K562 (cell line): Measurements from ENCODE around the gene METTL23. TPM values are rescaled to one million over a fixed set of nuclear protein-coding genes. Genes with fewer than 3 reads are reported as not detected.
A peak's percentile ranks its signal among the peaks of the same experiment; 100 is the strongest.

Source experiments
- ATAC-seq: fragments of 200-7000 bp; cut with Tn5 transposase; 3 replicates; pipeline ENCODE4 v1.9.1; 2020; ENCODE audit warnings: moderate library complexity
- BruUV-seq: library from RNA; stranded (reverse); fragments of 400-500 nt; replicated peaks from 2 replicates; lab custom pipeline; 2021; lab: Mats Ljungman, UMichigan
- CTCF ChIA-PET: fragments of 300-600 bp; formaldehyde crosslinking; extraction: SDS; loops from one replicate; lab custom pipeline; 2021; ENCODE audit warnings: low intra/inter-chr PET ratio; lab: Yijun Ruan, JAX
- POLR2A ChIA-PET: fragments of 300-600, 350-650 bp; sonication (Branson Sonifier 250); formaldehyde crosslinking; extraction: SDS; loops from one replicate; lab custom pipeline; 2021; ENCODE audit warnings: antibody characterized with exemption, inconsistent platforms; lab: Yijun Ruan, JAX
- DNase-seq, 4 experiments: peaks; one replicate each; pipeline versions ENCODE4 v3.0.0 to v3.0.0-alpha.2; 2011 to 2018; ENCODE audit warnings: low spot score in 3 of 4, mixed read lengths in 3 of 4; ENCODE audit errors: extremely low read depth in 1 of 4
- FAIRE-seq: peaks from 2 replicates; lab custom pipeline; 2011; peaks lifted over from hg19 to GRCh38; lab: Jason Lieb, UNC
- H2AFZ ChIP-seq: 2 replicates; pipeline ENCODE4 v1.6.0; 2011; ENCODE audit warnings: low read depth, low read length, control low read depth, inconsistent platforms
- H3K27ac ChIP-seq: fragments of 200-600 bp; 3 replicates; pipeline ENCODE4 v1.8.0; 2011; ENCODE audit warnings: low read depth, mild to moderate bottlenecking, control low read depth, inconsistent platforms, low read length, moderate library complexity, mixed read lengths; ENCODE audit errors: extremely low read depth
- H3K27me3 ChIP-seq, 2 experiments: fragments of 300-600 bp in 1 of 2; 2 replicates in 1 of 2; 3 replicates in 1 of 2; pipeline versions ENCODE4 v1.6.0 to v1.8.0; 2011; ENCODE audit warnings: inconsistent platforms in 2 of 2, low read length in 2 of 2, mild to moderate bottlenecking in 1 of 2, mixed read lengths in 1 of 2, moderate library complexity in 1 of 2; ENCODE audit not compliant: control insufficient read depth in 2 of 2, insufficient read depth in 2 of 2
- H3K36me3 ChIP-seq: fragments of 300-600 bp; 3 replicates; pipeline ENCODE4 v1.8.0; 2011; ENCODE audit warnings: mild to moderate bottlenecking, low read length, inconsistent platforms; ENCODE audit not compliant: control insufficient read depth, insufficient read depth
- H3K4me1 ChIP-seq, 2 experiments: fragments of 200-600 bp in 1 of 2; replicated peaks in 1 of 2; 2 replicates in 1 of 2; 3 replicates in 1 of 2; pipeline versions ENCODE4 v1.5.1 to v1.8.0; 2011; ENCODE audit warnings: inconsistent platforms in 2 of 2, low read length in 2 of 2, mild to moderate bottlenecking in 1 of 2, mixed read lengths in 1 of 2, moderate library complexity in 1 of 2; ENCODE audit not compliant: control insufficient read depth in 2 of 2, insufficient read depth in 2 of 2
- H3K4me2 ChIP-seq: 2 replicates; pipeline ENCODE4 v1.6.1; 2011; ENCODE audit warnings: low read length, control low read depth, inconsistent platforms, mixed read lengths; ENCODE audit not compliant: insufficient read depth
- H3K4me3 ChIP-seq: fragments of 200-600 bp; sonication (generic), shearing (Covaris generic); 2 replicates; pipeline ENCODE4 v1.5.1; 2016; ENCODE audit warnings: control low read depth, inconsistent platforms
- H3K79me2 ChIP-seq: fragments of 200-600 bp; 3 replicates; pipeline ENCODE4 v1.8.0; 2011; ENCODE audit warnings: low read length, inconsistent platforms; ENCODE audit not compliant: control insufficient read depth, insufficient read depth
- H3K9ac ChIP-seq, 2 experiments: 2 replicates each; pipeline versions ENCODE4 v1.6.0 to v1.6.1; 2011; ENCODE audit warnings: low read depth in 2 of 2, low read length in 2 of 2, control low read depth in 1 of 2, inconsistent platforms in 1 of 2, mild to moderate bottlenecking in 1 of 2, mixed read lengths in 1 of 2; ENCODE audit not compliant: insufficient read depth in 1 of 2
- H3K9me1 ChIP-seq: one replicate; pipeline ENCODE4 v1.6.0; 2011; ENCODE audit warnings: inconsistent platforms, mild to moderate bottlenecking, low read length, moderate library complexity; ENCODE audit not compliant: control insufficient read depth, insufficient read depth
- H3K9me3 ChIP-seq: replicated peaks from 2 replicates; pipeline ENCODE4 v1.5.1; 2011; ENCODE audit warnings: low read depth, low read length, inconsistent platforms; ENCODE audit not compliant: control insufficient read depth, insufficient read depth
- H4K20me1 ChIP-seq: replicated peaks from 2 replicates; pipeline ENCODE4 v1.6.1; 2011; ENCODE audit warnings: low read length, inconsistent platforms, mixed read lengths; ENCODE audit not compliant: control insufficient read depth, insufficient read depth
- BHLHE40 ChIP-seq: IDR thresholded peaks from 2 replicates; pipeline ENCODE4 v1.6.1; 2011; ENCODE audit warnings: low read length, improper control_type of control experiment
- RB1 ChIP-seq: fragments of 450-650 bp; IDR thresholded peaks from 2 replicates; pipeline ENCODE4 v1.6.1; 2017; ENCODE audit warnings: low read depth, mild to moderate bottlenecking
- WGBS: fragments of 100-300 bp; shearing (Covaris generic); methylation state at CpG from one replicate; pipeline ENCODE4 v1.1.6; 2016; ENCODE audit warnings: low coverage, mixed read lengths; ENCODE audit not compliant: insufficient coverage; ENCODE audit errors: missing lambda C conversion rate; 5-methylcytosine and 5-hydroxymethylcytosine counted together
- in situ Hi-C: fragments of 300-500 bp; cut with MboI; formaldehyde crosslinking; loops from 4 replicates; pipeline ENCODE4 v1.15.0; 2018; ENCODE audit warnings: inconsistent platforms, mixed read lengths
- intact Hi-C: fragments of 100-400 bp; cut with micrococcal nuclease; formaldehyde crosslinking; loops from 2 replicates; pipeline ENCODE4 v1.14.2; 2022
- polyA plus RNA-seq, 8 experiments: library from polyadenylated mRNA; depleted of rRNA in 4 of 8; stranded (reverse) in 5 of 8; unstranded in 3 of 8; fragments of >200 nt; fragmentation: Nextera tagmentation in 2 of 8; fragmentation: Illumina TruSeq in 1 of 8; extraction: Ambion mirVana in 2 of 8; extraction: Trizol in 1 of 8; gene quantifications; 2 replicates each; pipeline versions ENCODE4 v1.2.1 to v1.2.3, GENCODE V29; 2011 to 2014; ENCODE audit warnings: inconsistent platforms in 1 of 8, missing spikeins in 1 of 8
- total RNA-seq, 7 experiments: library from RNA; depleted of rRNA in 6 of 7; stranded (reverse); fragments of >200 nt in 6 of 7; fragmentation: Illumina TruSeq in 2 of 7; extraction: Trizol in 2 of 7; gene quantifications; 2 replicates each; pipeline versions ENCODE4 v1.2.1 to v1.2.3, GENCODE V29; 2011 to 2021; ENCODE audit warnings: low replicate concordance in 1 of 7
- TF ChIP-seq, protein P1 (sequence below): IDR thresholded peaks from 2 replicates; pipeline ENCODE4 v1.6.1; 2012; ENCODE audit warnings: low read depth, low read length, improper control_type of control experiment, borderline replicate concordance
- TF ChIP-seq, protein P2 (sequence below): fragments of 250-450 bp; sonication (Bioruptor Pico); IDR thresholded peaks from 2 replicates; pipeline ENCODE4 v1.5.0; 2022; ENCODE audit warnings: mild to moderate bottlenecking

Gene METTL23
- total and polyA plus RNA-seq, 9 of the 15 experiments (the other 6 are each of a cell fraction or from before 2014, with no cell fraction given): 29.4 to 67.3 (median 41.6) TPM

DNA sequence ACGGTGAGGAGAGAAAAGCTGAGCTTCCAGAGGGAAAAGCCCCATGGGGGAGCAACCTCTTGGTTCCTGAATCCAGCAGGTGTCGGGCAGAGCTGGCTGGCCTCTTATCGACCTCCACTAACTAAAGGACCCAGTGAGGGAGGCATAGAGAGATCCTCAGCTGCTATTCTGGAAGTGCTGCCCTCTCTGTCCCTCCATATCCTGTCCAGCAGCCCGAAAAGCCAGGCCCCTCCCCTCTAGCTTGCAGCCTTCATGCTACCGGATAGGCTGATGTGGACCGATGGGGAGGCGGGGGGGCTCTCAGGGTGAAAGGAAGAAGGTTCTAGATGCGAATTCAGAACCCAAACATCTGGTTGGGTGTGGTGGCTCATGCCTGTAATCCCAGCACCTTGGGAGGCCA is 40.8 kb upstream of the METTL23 start (continued):
- TF ChIP-seq, protein P1, sequence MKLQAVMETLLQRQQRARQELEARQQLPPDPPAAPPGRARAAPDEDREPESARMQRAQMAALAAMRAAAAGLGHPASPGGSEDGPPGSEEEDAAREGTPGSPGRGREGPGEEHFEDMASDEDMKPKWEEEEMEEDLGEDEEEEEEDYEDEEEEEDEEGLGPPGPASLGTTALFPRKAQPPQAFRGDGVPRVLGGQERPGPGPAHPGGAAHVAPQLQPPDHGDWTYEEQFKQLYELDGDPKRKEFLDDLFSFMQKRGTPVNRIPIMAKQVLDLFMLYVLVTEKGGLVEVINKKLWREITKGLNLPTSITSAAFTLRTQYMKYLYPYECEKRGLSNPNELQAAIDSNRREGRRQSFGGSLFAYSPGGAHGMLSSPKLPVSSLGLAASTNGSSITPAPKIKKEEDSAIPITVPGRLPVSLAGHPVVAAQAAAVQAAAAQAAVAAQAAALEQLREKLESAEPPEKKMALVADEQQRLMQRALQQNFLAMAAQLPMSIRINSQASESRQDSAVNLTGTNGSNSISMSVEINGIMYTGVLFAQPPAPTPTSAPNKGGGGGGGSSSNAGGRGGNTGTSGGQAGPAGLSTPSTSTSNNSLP: no peak

DNA sequence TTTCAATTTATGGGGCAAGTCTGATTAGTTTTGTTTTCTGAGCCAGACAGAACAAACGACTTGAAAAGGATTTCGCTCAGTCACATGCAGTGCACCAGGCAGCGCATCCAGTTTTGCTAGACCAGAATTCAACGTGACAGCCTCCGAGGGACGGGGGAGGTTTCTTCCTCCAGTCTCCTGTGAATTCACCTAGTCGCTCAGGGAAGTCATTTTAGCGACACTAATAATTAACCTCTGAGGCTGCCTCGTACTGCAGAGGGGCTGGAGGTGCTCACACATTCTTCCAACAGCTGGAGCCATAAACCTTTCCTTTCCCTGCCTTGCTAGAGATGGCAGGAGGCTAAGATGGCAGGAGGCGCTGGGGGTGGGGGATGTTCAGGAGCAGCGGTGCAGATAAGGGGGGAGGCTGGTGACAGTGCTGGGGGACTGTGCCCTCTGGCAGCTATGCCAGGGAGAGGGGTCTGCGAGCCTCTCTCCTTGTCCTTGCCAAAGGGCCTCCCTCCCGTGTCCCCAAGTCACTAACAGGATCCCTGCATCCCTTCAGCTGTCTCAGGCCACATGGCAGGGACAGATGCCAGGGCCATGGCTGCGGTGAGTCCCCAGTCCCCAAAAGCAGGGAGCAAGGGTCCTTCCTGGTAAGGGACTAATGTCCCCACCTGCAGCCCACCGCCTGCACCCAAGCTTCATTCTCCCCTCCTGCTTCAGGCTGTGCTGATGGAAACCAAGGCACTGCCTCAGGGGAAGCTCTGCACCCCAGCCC is 39.9 kb upstream of the METTL23 start:
- H3K4me1 ChIP-seq: peaks cover 19 to 59% of the 10 kb centered on the region in 2 experiments
- in situ Hi-C loops: no loop called here
- POLR2A ChIA-PET: interaction anchor here (1.3 to 1.7 kb wide), 2 partner anchors 13 to 129 kb away, joined by 3 to 4 read pairs; no protein-coding TSS in a partner anchor
- H3K36me3 ChIP-seq: no peaks in the 10 kb centered on the region
- BruUV-seq: no TSS peak
- peak in 1 of 4 experiments; percentile 6 for DNase-seq
- TF ChIP-seq, protein P2, sequence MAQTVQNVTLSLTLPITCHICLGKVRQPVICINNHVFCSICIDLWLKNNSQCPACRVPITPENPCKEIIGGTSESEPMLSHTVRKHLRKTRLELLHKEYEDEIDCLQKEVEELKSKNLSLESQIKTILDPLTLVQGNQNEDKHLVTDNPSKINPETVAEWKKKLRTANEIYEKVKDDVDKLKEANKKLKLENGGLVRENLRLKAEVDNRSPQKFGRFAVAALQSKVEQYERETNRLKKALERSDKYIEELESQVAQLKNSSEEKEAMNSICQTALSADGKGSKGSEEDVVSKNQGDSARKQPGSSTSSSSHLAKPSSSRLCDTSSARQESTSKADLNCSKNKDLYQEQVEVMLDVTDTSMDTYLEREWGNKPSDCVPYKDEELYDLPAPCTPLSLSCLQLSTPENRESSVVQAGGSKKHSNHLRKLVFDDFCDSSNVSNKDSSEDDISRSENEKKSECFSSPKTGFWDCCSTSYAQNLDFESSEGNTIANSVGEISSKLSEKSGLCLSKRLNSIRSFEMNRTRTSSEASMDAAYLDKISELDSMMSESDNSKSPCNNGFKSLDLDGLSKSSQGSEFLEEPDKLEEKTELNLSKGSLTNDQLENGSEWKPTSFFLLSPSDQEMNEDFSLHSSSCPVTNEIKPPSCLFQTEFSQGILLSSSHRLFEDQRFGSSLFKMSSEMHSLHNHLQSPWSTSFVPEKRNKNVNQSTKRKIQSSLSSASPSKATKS: no peak
- no peak for TF ChIP-seq RB1
- TF ChIP-seq BHLHE40: peak; percentile 12; the same call in 1 of the 2 replicates
- TF ChIP-seq, all 486 proteins: peak for 1
- no peak for ATAC-seq
- no peak overlapping the region for H3K4me2 ChIP-seq
- no peak overlapping the region for H3K4me3 ChIP-seq
- CTCF ChIA-PET: no interaction called here
- no peak for FAIRE-seq
- no peaks in the 10 kb centered on the region for H3K9me1 ChIP-seq
- 34% methylated on average over 14 of the region's 15 CpGs for WGBS
- peak overlapping the region in 1 of 2 experiments; percentile 67; a peak in 1 of 4 replicates for H3K9ac ChIP-seq
- H3K79me2 ChIP-seq: no peaks in the 10 kb centered on the region
- H2AFZ ChIP-seq: no peak overlapping the region
- H3K9me3 ChIP-seq: no peaks in the 10 kb centered on the region
- intact Hi-C loops: no loop called here
- no peaks in the 10 kb centered on the region for H3K27me3 ChIP-seq
- H4K20me1 ChIP-seq: no peaks in the 10 kb centered on the region; the same call in none of the 2 replicates
- no peak overlapping the region for H3K27ac ChIP-seq
